Measurements from ENCODE around the gene GIMAP5. TPM values are rescaled to one million over a fixed set of nuclear protein-coding genes. Genes with fewer than 3 reads are reported as not detected.

GIMAP5 gene
- total and polyA plus RNA-seq, 2 of the 13 experiments (the other 11 are each of a cell fraction or from before 2014, with no cell fraction given), result not detected

GRCh38 chr7:150727381-150727780 lies 9.8 kb upstream of the GIMAP5 start (continued):
- no peak for TF ChIP-seq ZNF646 (CRISPR knock-in tag; IDR thresholded peaks at IDR 0.05)
- peak; percentile 90 for TF ChIP-seq SOX5 (CRISPR knock-in tag; IDR thresholded peaks at IDR 0.05; ENCODE audit: borderline replicate concordance)
- no peak for TF ChIP-seq ZNF335 (CRISPR knock-in tag; IDR thresholded peaks at IDR 0.05)
- TF ChIP-seq MTA3 (CRISPR knock-in tag; IDR thresholded peaks at IDR 0.05), result no peak
- no peak for TF ChIP-seq ZNF747 (CRISPR knock-in tag; IDR thresholded peaks at IDR 0.05; ENCODE audit: borderline replicate concordance)
- TF ChIP-seq, protein P1, sequence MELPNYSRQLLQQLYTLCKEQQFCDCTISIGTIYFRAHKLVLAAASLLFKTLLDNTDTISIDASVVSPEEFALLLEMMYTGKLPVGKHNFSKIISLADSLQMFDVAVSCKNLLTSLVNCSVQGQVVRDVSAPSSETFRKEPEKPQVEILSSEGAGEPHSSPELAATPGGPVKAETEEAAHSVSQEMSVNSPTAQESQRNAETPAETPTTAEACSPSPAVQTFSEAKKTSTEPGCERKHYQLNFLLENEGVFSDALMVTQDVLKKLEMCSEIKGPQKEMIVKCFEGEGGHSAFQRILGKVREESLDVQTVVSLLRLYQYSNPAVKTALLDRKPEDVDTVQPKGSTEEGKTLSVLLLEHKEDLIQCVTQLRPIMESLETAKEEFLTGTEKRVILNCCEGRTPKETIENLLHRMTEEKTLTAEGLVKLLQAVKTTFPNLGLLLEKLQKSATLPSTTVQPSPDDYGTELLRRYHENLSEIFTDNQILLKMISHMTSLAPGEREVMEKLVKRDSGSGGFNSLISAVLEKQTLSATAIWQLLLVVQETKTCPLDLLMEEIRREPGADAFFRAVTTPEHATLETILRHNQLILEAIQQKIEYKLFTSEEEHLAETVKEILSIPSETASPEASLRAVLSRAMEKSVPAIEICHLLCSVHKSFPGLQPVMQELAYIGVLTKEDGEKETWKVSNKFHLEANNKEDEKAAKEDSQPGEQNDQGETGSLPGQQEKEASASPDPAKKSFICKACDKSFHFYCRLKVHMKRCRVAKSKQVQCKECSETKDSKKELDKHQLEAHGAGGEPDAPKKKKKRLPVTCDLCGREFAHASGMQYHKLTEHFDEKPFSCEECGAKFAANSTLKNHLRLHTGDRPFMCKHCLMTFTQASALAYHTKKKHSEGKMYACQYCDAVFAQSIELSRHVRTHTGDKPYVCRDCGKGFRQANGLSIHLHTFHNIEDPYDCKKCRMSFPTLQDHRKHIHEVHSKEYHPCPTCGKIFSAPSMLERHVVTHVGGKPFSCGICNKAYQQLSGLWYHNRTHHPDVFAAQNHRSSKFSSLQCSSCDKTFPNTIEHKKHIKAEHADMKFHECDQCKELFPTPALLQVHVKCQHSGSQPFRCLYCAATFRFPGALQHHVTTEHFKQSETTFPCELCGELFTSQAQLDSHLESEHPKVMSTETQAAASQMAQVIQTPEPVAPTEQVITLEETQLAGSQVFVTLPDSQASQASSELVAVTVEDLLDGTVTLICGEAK (IDR thresholded peaks at IDR 0.05), result no peak
- TF ChIP-seq, protein P1 (CRISPR knock-in tag; IDR thresholded peaks at IDR 0.05), result peak; percentile 28; the same call in 1 of the 2 replicates
- TF ChIP-seq PAF1 (CRISPR knock-in tag; IDR thresholded peaks at IDR 0.05), result no peak
- no peak for TF ChIP-seq PRMT3 (CRISPR knock-in tag; IDR thresholded peaks at IDR 0.05; ENCODE audit: borderline replicate concordance, low read depth)
- TF ChIP-seq ATF1 (CRISPR knock-in tag; IDR thresholded peaks at IDR 0.05), result no peak
- TF ChIP-seq, protein P2, sequence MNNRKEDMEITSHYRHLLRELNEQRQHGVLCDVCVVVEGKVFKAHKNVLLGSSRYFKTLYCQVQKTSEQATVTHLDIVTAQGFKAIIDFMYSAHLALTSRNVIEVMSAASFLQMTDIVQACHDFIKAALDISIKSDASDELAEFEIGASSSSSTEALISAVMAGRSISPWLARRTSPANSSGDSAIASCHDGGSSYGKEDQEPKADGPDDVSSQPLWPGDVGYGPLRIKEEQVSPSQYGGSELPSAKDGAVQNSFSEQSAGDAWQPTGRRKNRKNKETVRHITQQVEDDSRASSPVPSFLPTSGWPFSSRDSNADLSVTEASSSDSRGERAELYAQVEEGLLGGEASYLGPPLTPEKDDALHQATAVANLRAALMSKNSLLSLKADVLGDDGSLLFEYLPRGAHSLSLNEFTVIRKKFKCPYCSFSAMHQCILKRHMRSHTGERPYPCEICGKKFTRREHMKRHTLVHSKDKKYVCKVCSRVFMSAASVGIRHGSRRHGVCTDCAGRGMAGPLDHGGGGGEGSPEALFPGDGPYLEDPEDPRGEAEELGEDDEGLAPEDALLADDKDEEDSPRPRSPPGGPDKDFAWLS (CRISPR knock-in tag; IDR thresholded peaks at IDR 0.05; ENCODE audit: borderline replicate concordance), result no peak
- no peak for TF ChIP-seq ZNF589 (CRISPR knock-in tag; conservative IDR thresholded peaks at IDR 0.05)
- TF ChIP-seq ZBTB1 (CRISPR knock-in tag; IDR thresholded peaks at IDR 0.05; ENCODE audit: borderline replicate concordance), result no peak
